ENCODE data around the gene KCNN3.

Gene KCNN3

GRCh38 chr1:154748405-154748775 lies 121.7 kb downstream of the KCNN3 start:
- no peak for DNase-seq (ENCODE audit: low read depth)

GRCh38 chr1:154747740-154748404 lies 122.2 kb downstream of the KCNN3 start:
- DNase-seq (ENCODE audit: low read depth), result no peak

- DNase-seq (ENCODE audit: low read depth), result no peak
These were observed 122.7 kb downstream of the KCNN3 start for GRCh38 chr1:154747380-154747739.

GRCh38 chr1:154746622-154747299 lies 123.3 kb downstream of the KCNN3 start:
- no peak for DNase-seq (ENCODE audit: low read depth)

- no peak for DNase-seq (ENCODE audit: low read depth)
These were observed 124.2 kb downstream of the KCNN3 start for GRCh38 chr1:154745750-154746425.

GRCh38 chr1:154745286-154745731 lies 124.8 kb downstream of the KCNN3 start:
- DNase-seq (ENCODE audit: low read depth), result no peak

GRCh38 chr1:154744352-154745035 lies 125.6 kb downstream of the KCNN3 start:
- DNase-seq (ENCODE audit: low read depth), result no peak

- no peak for DNase-seq (ENCODE audit: low read depth)
These were observed 126.5 kb downstream of the KCNN3 start for GRCh38 chr1:154743526-154744036.

- DNase-seq (ENCODE audit: low read depth), result no peak
These were observed 127.5 kb downstream of the KCNN3 start for GRCh38 chr1:154742606-154743005.

- DNase-seq (ENCODE audit: low read depth), result no peak
These were observed 128.2 kb downstream of the KCNN3 start for GRCh38 chr1:154741741-154742495.

GRCh38 chr1:154741327-154741726 lies 128.8 kb downstream of the KCNN3 start:
- DNase-seq (ENCODE audit: low read depth), result no peak

GRCh38 chr1:154739654-154740053 lies 130.4 kb downstream of the KCNN3 start:
- DNase-seq (ENCODE audit: low read depth), result no peak

GRCh38 chr1:154736841-154737240 lies 133.2 kb downstream of the KCNN3 start:
- no peak for DNase-seq (ENCODE audit: low read depth)

- no peak for DNase-seq (ENCODE audit: low read depth)
These were observed 134.3 kb downstream of the KCNN3 start for GRCh38 chr1:154735804-154736168.

- DNase-seq (ENCODE audit: low read depth), result no peak
These were observed 134.8 kb downstream of the KCNN3 start for GRCh38 chr1:154735061-154735803.

GRCh38 chr1:154733621-154734020 lies 136.5 kb downstream of the KCNN3 start:
- no peak for DNase-seq (ENCODE audit: low read depth)

GRCh38 chr1:154730986-154731489 lies 139.0 kb downstream of the KCNN3 start:
- DNase-seq (ENCODE audit: low read depth), result no peak

GRCh38 chr1:154730259-154730658 lies 139.8 kb downstream of the KCNN3 start:
- DNase-seq (ENCODE audit: low read depth), result no peak

GRCh38 chr1:154729577-154729976 lies 140.5 kb downstream of the KCNN3 start:
- no peak for DNase-seq (ENCODE audit: low read depth)

GRCh38 chr1:154729031-154729442 lies 141.0 kb downstream of the KCNN3 start:
- no peak for DNase-seq (ENCODE audit: low read depth)
